NB4 (cell line): ENCODE data around the gene CD151.
A peak's percentile ranks its signal among the peaks of the same experiment; 100 is the strongest.

ENCODE experiments used
- DNase-seq: peaks from one replicate; pipeline ENCODE4 v3.0.0; 2010; ENCODE audit warnings: low read depth
- H3K4me3 ChIP-seq: one replicate; pipeline ENCODE4 v1.5.1; 2011; ENCODE audit warnings: mild to moderate bottlenecking, low read depth, low read length, moderate library complexity
- CTCF ChIP-seq: IDR thresholded peaks from one replicate; pipeline ENCODE4 v1.5.1; 2012; ENCODE audit warnings: low read depth, low read length
- MAX ChIP-seq: IDR thresholded peaks from 2 replicates; pipeline ENCODE4 v1.6.1; 2011; ENCODE audit warnings: low read depth, low read length
- MYC ChIP-seq: IDR thresholded peaks from 2 replicates; pipeline ENCODE4 v1.6.1; 2011; ENCODE audit warnings: low read depth, low read length
- POLR2A ChIP-seq: IDR thresholded peaks from 2 replicates; pipeline ENCODE4 v1.6.1; 2011; ENCODE audit warnings: mild to moderate bottlenecking; ENCODE audit not compliant: insufficient read length; ENCODE audit errors: extremely low read depth

CD151 gene

GRCh38 chr11:804599-804964 lies 28.2 kb upstream of the CD151 start:
- DNase-seq = no peak
- TF ChIP-seq MYC (no peak), POLR2A (no peak), CTCF (no peak), MAX (no peak)
- H3K4me3 ChIP-seq = peak overlapping the region; percentile 55

GRCh38 chr11:808427-809286 lies 24.1 kb upstream of the CD151 start:
- no peak for DNase-seq
- TF ChIP-seq POLR2A = no peak
- TF ChIP-seq CTCF = no peak
- no peak for TF ChIP-seq MAX
- no peak; the same call in 1 of the 2 replicates for TF ChIP-seq MYC
- H3K4me3 ChIP-seq = peak overlapping the region; percentile 98

- TF ChIP-seq POLR2A = peak; percentile 86
- TF ChIP-seq CTCF = no peak
- TF ChIP-seq MYC = peak; percentile 83
- peak; percentile 83 for TF ChIP-seq MAX
- DNase-seq = peak; percentile 96
- peak within 1 kb of the TSS; percentile 98 for H3K4me3 ChIP-seq
These were observed 23.3 kb upstream of the CD151 start, which contains the start of gene RPLP2 for GRCh38 chr11:809287-810039. TSS of gene RPLP2 (plus strand) at chr11:809967. CDS start at chr11:810235, 268 bp downstream.

GRCh38 chr11:810040-810567 lies 22.6 kb upstream of the CD151 start:
- no peak for DNase-seq
- TF ChIP-seq MAX (no peak), CTCF (no peak), POLR2A (no peak), MYC (no peak)
- H3K4me3 ChIP-seq = peak overlapping the region; percentile 98

GRCh38 chr11:811446-812245 lies 21.1 kb upstream of the CD151 start:
- peak; percentile 47 for DNase-seq
- H3K4me3 ChIP-seq = peak overlapping the region; percentile 98
- TF ChIP-seq MYC = no peak
- no peak for TF ChIP-seq CTCF
- no peak for TF ChIP-seq POLR2A
- no peak for TF ChIP-seq MAX
